ENCODE measurements around the gene SPAG6. TPM values are rescaled to one million over a fixed set of nuclear protein-coding genes. Genes with fewer than 3 reads are reported as not detected.

The SPAG6 gene
- total RNA-seq, 4 donors from 2014 or later = not detected

GRCh38 chr10:22341190-22341925 lies 3.9 kb upstream of the SPAG6 start:
- no peak for DNase-seq (ENCODE audit: low spot score in 2 of 2)
- no peak for TF ChIP-seq EP300 (IDR thresholded peaks at IDR 0.05)
- H3K9me3 ChIP-seq = no peaks in the 10 kb centered on the region
- peak overlapping the region; percentile 72 to 96 (median 84) for H3K4me3 ChIP-seq
- WGBS, 2 donors = 4 to 11% methylated on average over 17 to 40 of the region's 40 CpGs
- H3K27me3 ChIP-seq = peaks cover 34 to 84% of the 10 kb centered on the region in 2 donors
- H3K36me3 ChIP-seq = no peaks in the 10 kb centered on the region
- H3K27ac ChIP-seq = peak overlapping the region; percentile 94 to 97 (median 95)
- H3K4me1 ChIP-seq = peaks cover 0 to 31% (median 12%) of the 10 kb centered on the region in 4 donors

GRCh38 chr10:22341926-22342196 lies 3.4 kb upstream of the SPAG6 start:
- Histone ChIP-seq H3K9me3 (no peaks in the 10 kb centered on the region), H3K36me3 (no peaks in the 10 kb centered on the region), H3K4me1 (peaks cover 0 to 26% (median 9%) of the 10 kb centered on the region in 4 donors), H3K27me3 (peaks cover 32 to 84% of the 10 kb centered on the region in 2 donors), H3K4me3 (no peak overlapping the region), H3K27ac (no peak overlapping the region)
- no peak for TF ChIP-seq POLR2A (IDR thresholded peaks at IDR 0.05)
- TF ChIP-seq EP300 (IDR thresholded peaks at IDR 0.05) = no peak
- no peak for TF ChIP-seq CTCF (IDR thresholded peaks at IDR 0.05)
- DNase-seq (ENCODE audit: low spot score in 2 of 2) = no peak
- WGBS, 2 donors = 35 to 46% methylated on average over 3 of the region's 3 CpGs

GRCh38 chr10:22342421-22342820 lies 2.9 kb upstream of the SPAG6 start:
- WGBS, 2 donors = 29 to 49% methylated on average over 3 of the region's 3 CpGs
- TF ChIP-seq EP300 (IDR thresholded peaks at IDR 0.05) (no peak), CTCF (IDR thresholded peaks at IDR 0.05) (no peak), POLR2A (IDR thresholded peaks at IDR 0.05) (no peak)
- peaks cover 26 to 84% of the 10 kb centered on the region in 2 donors for H3K27me3 ChIP-seq

GRCh38 chr10:22343731-22344130 lies 1.6 kb upstream of the SPAG6 start:
- WGBS, 2 donors = 20 to 23% methylated on average over 3 of the region's 3 CpGs
- Histone ChIP-seq H3K36me3 (no peaks in the 10 kb centered on the region), H3K27ac (no peak overlapping the region), H3K4me3 (no peak overlapping the region), H3K9me3 (no peaks in the 10 kb centered on the region), H3K27me3 (peaks cover 17 to 73% of the 10 kb centered on the region in 2 donors), H3K4me1 (peaks cover 0 to 24% (median 9%) of the 10 kb centered on the region in 4 donors)
- TF ChIP-seq EP300 (IDR thresholded peaks at IDR 0.05) (no peak), CTCF (IDR thresholded peaks at IDR 0.05) (no peak), POLR2A (IDR thresholded peaks at IDR 0.05) (no peak)
- no peak for DNase-seq (ENCODE audit: low spot score in 2 of 2)

More at GRCh38 chr10:22342421-22342820, 2.9 kb upstream of the SPAG6 start:
- Histone ChIP-seq H3K4me1 (peaks cover 0 to 24% (median 9%) of the 10 kb centered on the region in 4 donors), H3K36me3 (no peaks in the 10 kb centered on the region), H3K27ac (no peak overlapping the region), H3K4me3 (no peak overlapping the region), H3K9me3 (no peaks in the 10 kb centered on the region)
- DNase-seq (ENCODE audit: low spot score in 2 of 2) = no peak

- H3K9me3 ChIP-seq = no peaks in the 10 kb centered on the region
- H3K36me3 ChIP-seq = no peaks in the 10 kb centered on the region
- peaks cover 0 to 24% (median 9%) of the 10 kb centered on the region in 4 donors for H3K4me1 ChIP-seq
- DNase-seq (ENCODE audit: low spot score in 2 of 2) = no peak
- no peak overlapping the region for H3K4me3 ChIP-seq
- WGBS, 2 donors = 45 to 50% methylated on average over 1 of the region's 1 CpG
- TF ChIP-seq POLR2A (IDR thresholded peaks at IDR 0.05) (no peak), EP300 (IDR thresholded peaks at IDR 0.05) (no peak), CTCF (IDR thresholded peaks at IDR 0.05) (no peak)
- H3K27me3 ChIP-seq = peaks cover 13 to 68% of the 10 kb centered on the region in 2 donors
- no peak overlapping the region for H3K27ac ChIP-seq
Observed at GRCh38 chr10:22344249-22344648, 1.0 kb upstream of the SPAG6 start.

Measured in tibial nerve (tissue), 4 donors.